Measurements from ENCODE around the gene CD244.

Gene CD244

DNA sequence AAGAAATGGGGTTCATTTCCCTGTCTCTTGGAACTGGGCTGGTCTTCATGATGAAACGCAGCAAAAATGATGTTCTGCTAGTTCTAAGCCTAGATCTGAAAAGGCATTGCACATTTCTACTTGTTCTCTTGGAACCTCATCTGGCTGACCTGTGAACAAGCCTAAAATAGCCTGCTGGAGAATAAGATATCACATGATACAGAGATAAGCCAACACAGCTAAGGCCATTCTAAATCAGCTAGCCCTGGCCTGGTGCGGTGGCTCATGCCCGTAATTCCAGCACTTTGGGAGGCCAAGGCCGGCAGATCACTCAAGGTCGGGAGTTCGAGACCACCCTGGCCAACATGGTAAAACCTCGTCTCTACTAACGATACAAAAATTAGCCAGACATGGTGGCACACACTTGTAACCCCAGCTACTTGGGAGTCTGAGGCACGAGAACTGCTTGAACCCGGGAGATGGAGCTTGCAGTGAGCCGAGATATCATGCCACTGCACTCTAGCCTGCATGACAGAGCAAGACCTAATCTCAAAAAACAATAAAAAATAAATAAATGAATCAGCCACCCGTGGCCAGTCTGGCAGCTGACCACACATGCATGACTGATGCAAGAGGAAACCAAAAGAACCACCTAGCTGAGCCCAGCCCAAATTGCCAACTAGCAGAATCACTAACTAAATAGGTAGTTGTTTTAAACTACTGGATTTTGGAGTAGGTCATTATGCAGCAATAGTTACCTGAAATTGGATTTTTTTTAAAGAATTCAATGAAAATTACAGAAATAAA is 18.0 kb downstream of the CD244 start:
- no peak for DNase-seq

DNA sequence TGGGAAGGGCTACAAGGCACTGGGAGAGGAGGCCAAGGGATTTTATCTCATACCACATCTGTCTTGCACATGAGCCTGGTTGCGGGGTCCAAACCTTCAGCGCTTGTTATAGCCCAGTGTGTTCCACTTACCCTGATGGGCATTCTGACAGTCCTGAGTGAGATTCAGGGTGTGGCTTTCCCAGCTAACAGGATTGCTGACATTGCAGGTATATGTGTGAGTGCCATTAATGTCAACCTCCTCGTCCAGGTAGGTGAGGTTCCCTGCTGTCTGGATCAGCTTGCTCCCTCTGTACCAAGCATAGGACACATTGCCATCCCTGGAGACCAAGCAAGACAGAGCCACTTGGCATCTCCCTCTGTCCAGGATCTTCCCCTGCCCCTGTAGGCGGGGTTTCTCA is 21.6 kb downstream of the CD244 start:
- DNase-seq = no peak

GRCh38 chr1:160839746-160840145 is 22.9 kb downstream of the CD244 start:
- DNase-seq = no peak

- no peak for DNase-seq
Measured at GRCh38 chr1:160838888-160839287, 23.8 kb downstream of the CD244 start.

DNA sequence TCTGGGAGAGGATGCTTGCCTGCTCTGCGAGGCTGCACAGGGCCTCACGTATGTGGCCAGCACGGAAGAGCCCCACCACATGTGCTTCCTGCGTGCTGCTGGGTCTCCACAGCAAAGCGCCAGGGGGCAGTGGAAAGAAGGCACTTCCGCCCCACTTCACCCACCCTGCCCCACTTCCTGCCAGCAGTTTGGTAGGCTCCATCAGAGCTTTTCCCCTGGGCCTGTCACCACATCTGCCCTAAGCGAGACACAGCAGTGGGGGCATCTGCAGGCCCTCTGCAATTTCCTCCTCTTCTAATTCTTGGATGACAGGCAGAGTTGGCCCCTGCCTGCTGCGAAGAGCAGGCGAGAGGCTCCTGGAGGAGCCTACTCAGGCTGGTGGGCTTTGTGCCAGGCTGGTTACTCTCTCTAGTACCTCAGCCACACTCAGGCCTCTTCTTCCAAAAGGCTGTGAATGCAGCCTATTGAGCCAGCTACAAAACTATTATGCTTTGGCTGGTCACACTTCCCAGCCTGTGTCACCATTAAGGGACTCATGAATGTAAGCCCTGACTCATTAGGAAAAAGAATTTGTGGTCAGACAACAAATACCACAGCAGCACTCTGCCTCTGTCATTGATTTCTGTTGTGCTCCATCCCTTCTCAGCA is 25.0 kb downstream of the CD244 start:
- peak; percentile 84 to 87 for DNase-seq

- no peak for DNase-seq
Measured at GRCh38 chr1:160836981-160837557, 25.6 kb downstream of the CD244 start.

- DNase-seq = no peak
Measured at GRCh38 chr1:160836561-160836960, 26.1 kb downstream of the CD244 start.

GRCh38 chr1:160835751-160836150 is 26.9 kb downstream of the CD244 start:
- no peak for DNase-seq

DNA sequence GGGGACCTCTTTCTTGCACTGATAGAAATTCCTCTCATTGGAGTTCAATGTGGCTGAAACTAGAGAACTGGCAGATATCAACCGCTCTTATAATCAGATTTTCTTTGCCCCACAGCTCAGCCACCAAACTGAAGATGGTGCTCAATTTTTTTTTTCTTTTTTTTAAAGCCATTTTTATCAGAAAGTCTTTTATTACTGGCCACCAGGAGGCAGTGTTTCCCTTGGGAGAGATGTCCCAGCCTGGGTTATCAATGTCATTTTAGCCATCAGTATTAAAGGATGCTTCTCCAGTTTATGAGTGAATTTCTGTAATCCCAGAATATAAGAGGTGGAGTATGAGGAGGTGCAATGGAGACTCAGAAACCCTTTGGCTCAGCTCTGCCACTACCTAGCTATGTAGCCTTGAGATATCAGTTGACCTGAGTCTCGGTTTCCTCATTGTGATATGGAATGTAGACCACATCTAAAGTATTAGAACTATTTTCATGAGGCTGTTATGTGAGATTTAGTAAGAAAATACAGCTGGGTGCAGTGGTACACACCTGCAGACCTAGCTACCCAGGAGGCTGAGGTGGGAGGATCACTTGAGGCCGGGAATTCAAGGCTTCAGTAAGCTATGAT is 27.6 kb downstream of the CD244 start:
- peak; percentile 48 to 61 for DNase-seq

GRCh38 chr1:160830321-160831153 is 32.1 kb downstream of the CD244 start:
- peak; percentile 70 to 77 for DNase-seq

DNA sequence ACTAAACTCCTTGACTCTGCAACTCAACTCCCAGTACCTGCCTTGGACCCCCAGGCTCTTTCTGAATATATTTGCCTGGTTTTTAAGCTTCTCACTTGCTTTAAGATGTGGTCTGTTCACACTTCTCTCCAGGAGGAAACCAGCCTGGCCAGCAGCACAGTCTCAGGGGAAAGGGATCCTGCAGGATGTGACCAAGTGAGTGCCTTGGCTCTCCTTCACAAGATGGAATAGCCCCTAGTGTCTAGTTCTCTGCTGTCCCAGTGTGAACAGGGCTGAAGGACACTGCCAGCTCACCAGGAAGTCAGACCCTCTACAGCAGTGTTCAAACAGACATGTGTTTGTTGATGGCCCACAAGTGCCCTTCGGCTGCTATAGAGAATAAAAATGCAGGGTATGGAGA is 32.9 kb downstream of the CD244 start:
- DNase-seq = no peak

- no peak for DNase-seq
Measured at GRCh38 chr1:160827418-160827817, 35.3 kb downstream of the CD244 start.

- DNase-seq = no peak
Measured at GRCh38 chr1:160826546-160826945, 36.1 kb downstream of the CD244 start.

GRCh38 chr1:160823296-160823695 is 39.4 kb downstream of the CD244 start:
- no peak for DNase-seq

DNA sequence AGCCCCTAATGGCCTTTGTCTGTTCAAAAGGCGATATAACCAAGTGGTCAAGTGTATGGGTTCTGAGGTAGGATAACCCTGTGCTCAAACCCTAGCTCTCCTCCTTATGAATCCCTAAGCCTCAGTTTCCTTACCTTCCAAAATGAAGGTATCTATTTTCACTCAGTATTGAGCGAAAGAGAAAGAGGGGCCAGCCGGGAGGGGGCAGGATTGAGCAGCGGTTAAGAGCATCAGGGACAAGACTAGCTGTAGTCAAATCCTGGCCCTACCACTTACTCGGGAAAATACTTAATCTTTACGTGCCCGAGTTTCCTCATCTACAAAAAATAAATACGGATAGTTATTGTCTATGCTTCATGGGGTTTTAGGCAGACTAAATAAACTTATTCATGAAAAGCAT is 41.1 kb downstream of the CD244 start:
- DNase-seq = no peak

GRCh38 chr1:160819186-160819585 is 43.5 kb downstream of the CD244 start:
- no peak for DNase-seq

DNA sequence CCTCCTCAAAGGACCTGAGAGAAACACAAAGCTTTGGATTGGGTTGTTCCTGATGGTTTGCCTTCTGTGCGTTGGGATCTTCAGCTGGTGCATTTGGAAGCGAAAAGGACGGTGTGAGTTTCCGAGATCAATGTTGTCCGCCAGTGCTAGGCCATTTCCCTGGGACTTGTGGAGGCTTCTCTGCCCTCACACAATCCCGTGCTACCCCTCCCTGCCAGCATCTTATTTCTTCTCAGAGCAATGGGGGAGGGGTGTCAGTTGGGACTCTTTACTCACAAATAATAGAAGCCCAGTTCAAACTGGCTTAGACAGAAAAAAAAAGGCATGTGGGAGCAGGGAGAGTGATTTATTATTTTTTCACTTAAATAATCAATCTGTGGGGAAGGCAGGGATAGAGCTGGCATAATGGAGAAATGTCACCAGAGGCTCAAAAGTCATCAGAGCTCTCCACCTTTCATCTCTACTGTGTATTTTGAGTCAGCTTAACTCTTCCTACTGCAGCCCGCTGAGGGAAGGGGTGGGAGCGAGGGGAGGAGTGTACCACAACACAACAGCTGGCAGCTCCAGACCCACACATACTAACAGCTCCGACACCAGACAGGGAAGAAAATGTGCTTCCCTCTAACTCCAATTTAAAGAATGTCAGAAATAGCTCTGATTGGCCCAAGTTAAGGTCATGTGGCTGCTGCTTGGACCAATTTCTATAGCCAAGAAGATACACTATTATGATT is 44.3 kb downstream of the CD244 start:
- no peak for DNase-seq

- no peak for DNase-seq
Measured at GRCh38 chr1:160814856-160815255, 47.8 kb downstream of the CD244 start.

GRCh38 chr1:160814316-160814715 is 48.4 kb downstream of the CD244 start:
- DNase-seq = no peak

GRCh38 chr1:160813215-160813614 is 49.5 kb downstream of the CD244 start:
- DNase-seq = no peak

- no peak for DNase-seq
Measured at GRCh38 chr1:160811147-160811546, 51.5 kb downstream of the CD244 start.

DNA sequence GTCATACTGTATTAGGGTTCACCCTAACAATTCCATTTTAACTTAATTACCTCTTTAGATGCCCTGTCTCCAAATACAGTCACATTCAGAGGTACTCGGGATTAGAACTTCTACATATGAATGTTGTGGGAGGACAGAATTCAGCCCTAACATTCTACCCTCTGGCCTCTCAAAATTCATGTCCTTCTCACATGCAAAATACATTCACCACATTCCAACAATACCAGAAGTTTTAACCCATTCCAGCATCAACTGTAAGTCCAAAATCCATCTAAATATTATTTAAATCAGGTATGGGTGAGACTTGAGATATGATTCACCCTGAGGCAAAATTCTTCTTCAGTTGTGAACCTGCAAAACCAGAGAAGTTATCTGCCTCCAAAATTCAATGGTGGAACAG is 52.2 kb downstream of the CD244 start:
- no peak for DNase-seq
